ENCODE data around the gene LDHA.
"Not testable (repeated sequence)": the region's sequence is repeated elsewhere in the genome, so short reads cannot be mapped to it uniquely, and the experiment has no call there.

The LDHA gene

DNA sequence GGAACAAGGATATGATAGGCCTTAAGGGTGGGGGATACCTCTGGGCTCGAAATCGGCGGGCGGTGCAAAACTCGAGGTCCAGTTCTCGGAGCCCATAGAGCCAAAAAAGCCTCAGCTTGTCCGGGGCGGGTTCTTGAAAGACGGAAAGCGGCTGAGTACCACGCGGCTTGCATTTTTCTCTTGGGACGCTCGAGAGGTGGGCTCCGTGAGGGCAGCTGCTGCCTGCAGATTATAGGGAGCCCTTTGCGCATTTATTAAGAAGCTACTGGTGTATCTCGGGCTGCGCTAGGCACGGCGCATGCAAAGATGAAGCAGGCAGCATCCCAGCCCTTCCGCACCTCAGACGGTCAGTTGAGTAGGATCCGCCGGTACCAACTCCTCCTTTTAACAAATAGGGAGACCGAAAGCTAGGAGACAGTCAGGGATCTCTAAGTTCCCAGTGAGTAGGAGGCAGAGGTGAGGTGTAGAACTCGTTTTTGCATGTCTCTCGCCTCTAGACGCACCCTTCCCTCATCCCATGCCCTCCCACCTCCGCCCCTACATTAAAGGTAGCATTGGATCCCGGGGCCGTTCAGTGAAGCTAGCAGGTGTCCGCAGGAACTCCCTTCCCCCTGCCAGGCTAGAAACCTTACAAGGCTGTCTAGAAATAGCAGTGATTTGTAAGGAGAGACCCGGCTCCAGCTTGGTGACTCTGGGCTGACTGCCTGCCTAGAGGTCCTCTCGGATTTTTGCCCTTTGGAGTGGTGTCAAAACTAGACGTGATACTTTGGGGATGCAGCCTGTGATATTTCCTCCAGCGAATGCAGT is 768 bp downstream of the LDHA start:
- peak; percentile 54 for DNase-seq

DNA sequence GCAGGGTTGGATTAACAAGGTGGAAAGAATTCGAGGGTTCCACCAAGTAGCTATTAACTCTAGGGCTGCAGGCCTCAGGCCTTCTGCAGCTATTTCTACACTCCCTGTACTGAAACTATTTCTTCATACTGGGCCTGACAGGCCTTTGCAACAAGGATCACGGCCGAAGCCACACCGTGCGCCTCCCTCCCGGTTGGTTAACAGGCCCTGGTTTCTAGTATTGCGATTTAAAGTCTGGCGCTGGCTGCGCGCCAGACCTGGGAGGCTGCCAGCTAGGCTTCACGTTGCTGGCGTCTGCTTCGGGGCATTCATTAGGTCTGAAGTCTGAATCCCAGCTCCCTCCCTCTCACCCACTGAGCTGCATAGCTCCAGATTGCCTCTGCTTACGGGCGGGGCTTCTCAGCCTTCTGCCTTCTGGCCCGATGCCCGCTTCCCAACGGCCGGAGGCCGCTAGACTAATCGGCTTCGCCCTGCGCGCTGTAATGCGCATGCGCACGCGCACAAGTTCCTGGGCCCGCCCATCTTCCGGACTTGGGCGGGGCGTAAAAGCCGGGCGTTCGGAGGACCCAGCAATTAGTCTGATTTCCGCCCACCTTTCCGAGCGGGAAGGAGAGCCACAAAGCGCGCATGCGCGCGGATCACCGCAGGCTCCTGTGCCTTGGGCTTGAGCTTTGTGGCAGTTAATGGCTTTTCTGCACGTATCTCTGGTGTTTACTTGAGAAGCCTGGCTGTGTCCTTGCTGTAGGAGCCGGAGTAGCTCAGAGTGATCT is 1.6 kb downstream of the LDHA start:
- DNase-seq, result peak; percentile 100

GRCh38 chr11:18397921-18398320 is 3.6 kb downstream of the LDHA start:
- no peak for DNase-seq

GRCh38 chr11:18401077-18401476 is 6.7 kb downstream of the LDHA start:
- DNase-seq, result not testable (repeated sequence)

DNA sequence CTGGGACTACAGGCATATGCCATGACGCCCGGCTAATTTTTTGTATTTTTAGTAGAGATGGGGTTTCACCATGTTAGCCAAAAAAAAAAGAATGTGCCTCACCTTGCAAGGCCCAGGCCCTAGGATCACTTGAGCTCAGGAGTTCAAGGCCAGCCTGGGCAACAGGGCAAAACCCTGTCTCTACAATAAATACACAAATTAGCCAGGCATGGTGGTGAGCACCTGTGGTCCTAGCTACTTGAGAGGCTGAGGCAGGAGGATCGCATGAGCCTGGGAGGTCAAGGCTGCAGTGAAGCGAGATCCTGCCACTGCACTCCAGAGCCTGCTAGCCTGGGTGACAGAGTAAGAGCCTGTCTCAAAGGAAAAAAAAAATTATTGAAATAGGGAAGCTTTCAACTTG is 9.7 kb downstream of the LDHA start:
- DNase-seq, result no peak

DNA sequence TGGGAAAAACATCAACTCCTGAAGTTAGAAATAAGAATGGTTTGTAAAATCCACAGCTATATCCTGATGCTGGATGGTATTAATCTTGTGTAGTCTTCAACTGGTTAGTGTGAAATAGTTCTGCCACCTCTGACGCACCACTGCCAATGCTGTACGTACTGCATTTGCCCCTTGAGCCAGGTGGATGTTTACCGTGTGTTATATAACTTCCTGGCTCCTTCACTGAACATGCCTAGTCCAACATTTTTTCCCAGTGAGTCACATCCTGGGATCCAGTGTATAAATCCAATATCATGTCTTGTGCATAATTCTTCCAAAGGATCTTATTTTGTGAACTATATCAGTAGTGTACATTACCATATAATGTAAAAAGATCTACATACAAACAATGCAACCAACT is 13.0 kb downstream of the LDHA start:
- not testable (repeated sequence) for DNase-seq

- DNase-seq, result peak; percentile 15
Measured at GRCh38 chr11:18408558-18409291, 14.4 kb downstream of the LDHA start.

DNA sequence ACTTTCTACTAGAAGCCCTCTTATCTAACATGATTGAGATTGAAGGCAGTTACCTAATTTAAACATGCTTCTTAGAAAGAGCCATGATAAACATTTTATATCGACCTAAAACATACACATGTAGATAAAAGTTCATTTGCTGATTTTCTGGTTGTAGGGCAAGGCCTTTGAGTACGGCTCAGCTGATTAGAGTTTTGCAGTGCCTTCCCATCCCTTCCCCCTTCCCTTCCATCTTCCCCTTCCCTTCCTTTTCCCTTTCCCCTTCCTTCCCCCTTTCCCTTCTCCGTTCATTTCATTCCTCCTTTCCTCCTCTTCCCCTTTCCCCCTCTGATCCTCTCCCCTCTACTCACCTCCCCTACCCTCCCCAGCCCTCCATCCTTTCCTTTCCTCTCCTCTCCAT is 22.1 kb downstream of the LDHA start:
- no peak for DNase-seq

- DNase-seq, result no peak
Measured at GRCh38 chr11:18419040-18419439, 24.7 kb downstream of the LDHA start.

GRCh38 chr11:18420067-18420466 is 25.7 kb downstream of the LDHA start:
- DNase-seq, result no peak

GRCh38 chr11:18427240-18427639 is 32.9 kb downstream of the LDHA start:
- no peak for DNase-seq

DNA sequence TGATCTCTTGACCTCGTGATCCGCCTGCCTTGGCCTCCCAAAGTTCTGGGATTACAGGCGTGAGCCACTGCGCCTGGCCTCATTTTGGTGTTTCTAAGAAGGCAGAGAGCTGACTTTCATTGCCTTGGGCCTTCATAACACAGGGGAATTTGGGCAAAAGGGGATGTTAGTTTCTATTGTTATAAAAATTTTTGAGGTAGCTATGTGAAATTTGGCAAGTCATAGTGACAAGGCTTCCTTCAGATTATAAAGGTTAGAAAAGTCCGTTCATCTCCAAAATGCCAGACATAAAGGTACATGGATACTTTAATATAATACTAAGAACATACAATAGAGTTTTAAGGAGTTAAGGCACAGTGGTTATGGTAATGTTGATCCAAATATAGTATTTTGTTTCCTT is 35.0 kb downstream of the LDHA start:
- DNase-seq, result no peak

DNA sequence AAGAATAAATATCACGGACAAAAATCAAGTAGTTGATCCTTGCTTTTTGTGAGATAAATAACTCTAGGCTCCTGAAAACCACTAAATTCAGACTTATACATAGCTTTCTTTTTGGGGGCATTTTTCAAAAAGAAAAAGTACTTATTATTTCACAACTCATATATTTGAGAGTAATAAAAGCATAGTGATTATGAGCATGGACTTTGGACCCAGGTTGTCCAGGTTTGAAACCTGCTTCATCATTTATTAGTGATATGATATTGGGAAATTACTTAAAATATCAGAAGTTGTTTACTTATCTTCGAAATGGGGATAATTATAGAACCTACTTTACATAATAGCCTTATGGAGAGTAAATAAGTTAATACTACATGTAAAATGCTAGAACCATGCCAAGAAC is 44.3 kb downstream of the LDHA start:
- no peak for DNase-seq

DNA sequence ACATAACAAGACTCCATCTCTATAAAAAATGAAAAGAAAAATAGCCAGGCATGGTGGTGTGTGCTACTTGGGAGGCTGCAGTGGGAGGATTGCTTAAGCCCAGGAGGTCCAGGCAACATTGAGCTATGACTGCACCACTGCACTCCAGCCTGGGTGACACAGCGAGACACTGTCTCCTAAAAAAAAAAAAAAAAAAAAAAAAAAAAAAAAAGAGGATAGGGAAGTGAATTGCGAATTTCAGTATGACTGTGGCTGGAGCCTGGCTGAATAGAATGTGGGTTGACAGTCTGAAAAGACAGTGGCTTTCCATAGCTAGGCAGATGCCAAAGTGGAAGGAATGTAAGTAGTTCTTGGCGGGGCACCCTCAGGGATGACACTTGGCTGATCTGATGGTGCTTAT is 54.9 kb downstream of the LDHA start:
- DNase-seq, result no peak

- no peak for DNase-seq
Measured at GRCh38 chr11:18452927-18453326, 58.6 kb downstream of the LDHA start.

- DNase-seq, result peak; percentile 8
Measured at GRCh38 chr11:18455686-18456372, 61.5 kb downstream of the LDHA start, which contains the start of gene LDHAL6A. Gene LDHAL6A, plus strand, starts transcription at chr11:18455856. Its CDS starts 825 bp downstream, at chr11:18456681.

- peak; percentile 10 for DNase-seq
Measured at GRCh38 chr11:18457450-18457849, 63.1 kb downstream of the LDHA start.
